Measurements from ENCODE around the gene SLC34A3.

- no peak for TF ChIP-seq CTCF (IDR thresholded peaks at IDR 0.05; ENCODE audit: insufficient read depth, low read depth, low read length)
- TF ChIP-seq EZH2 (IDR thresholded peaks at IDR 0.05; ENCODE audit: insufficient read depth, low read length) = no peak
Observed at GRCh38 chr9:137266585-137267453, 36.1 kb downstream of the SLC34A3 start.
